GM19467 (cell line): ENCODE data around the gene OR5AR1.
"Not testable (repeated sequence)": the region's sequence is repeated elsewhere in the genome, so short reads cannot be mapped to it uniquely, and the experiment has no call there.

Experiments used
- ATAC-seq: cut with Tn5 transposase; IDR thresholded peaks from one replicate; pipeline ENCODE4 v1.9.1; 2021; ENCODE audit warnings: mild to moderate bottlenecking, moderate library complexity; ENCODE audit not compliant: unreplicated experiment

The OR5AR1 gene

DNA sequence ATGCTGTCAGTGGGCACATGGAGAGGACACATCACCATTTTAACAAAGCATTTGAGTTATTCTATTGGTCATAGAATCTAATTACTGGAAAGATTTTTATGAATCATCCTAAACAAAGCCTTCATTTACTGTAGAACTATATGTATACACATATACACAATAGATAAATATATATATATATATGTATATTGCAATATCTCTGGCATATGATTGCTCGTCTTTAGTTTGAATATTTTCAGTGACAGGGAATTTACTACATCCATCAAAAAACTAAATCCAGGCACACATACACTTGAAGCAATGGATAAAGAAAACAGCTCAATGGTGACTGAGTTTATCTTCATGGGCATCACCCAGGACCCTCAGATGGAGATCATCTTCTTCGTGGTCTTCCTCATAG, at the start of gene OR5AR1:
Gene OR5AR1 (plus strand): TSS at position 301 of the 400 bp plus-strand sequence. CDS start 0 bp downstream, at position 301.
- no peak for ATAC-seq

DNA sequence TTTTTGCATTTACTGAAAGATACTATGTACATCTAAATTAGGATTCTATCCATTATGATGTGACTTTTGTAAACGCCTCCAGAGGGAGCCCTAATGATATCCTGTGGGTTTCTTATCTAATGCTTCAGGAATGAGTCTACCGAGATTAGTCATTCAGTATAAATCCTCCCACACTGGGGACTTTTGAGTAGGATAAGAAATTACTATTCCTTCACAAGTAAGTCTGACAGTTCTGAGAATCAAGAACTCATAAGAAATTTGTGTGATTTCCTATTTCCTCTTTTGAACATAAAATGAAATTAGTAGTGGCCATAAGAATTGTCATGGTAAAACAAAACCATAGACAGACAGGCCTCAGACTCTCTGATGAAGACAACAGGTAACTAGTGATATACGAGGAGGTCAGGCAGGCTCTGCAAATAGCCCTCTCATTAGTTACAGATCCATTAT, 38.8 kb upstream of the OR5AR1 start:
- no peak for ATAC-seq

DNA sequence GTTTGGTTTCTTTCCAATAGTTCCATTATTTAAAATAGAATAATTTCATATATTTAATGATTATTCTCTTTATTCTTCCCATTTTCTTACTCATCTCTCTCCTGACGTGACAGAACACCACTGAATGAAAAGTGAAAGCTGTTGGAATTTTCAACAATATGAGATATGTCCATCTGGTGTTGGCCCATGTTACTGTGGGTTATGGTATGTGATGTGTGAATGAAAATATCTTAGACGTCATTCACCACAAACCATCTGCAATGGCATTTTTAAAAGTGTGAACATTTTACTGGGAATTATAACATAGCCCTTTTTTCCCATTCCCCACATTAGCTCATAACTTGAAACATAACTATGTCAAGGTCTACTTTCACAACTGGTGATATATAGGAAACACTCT, 37.5 kb upstream of the OR5AR1 start:
- ATAC-seq = no peak

GRCh38 chr11:56632329-56632728, 31.2 kb upstream of the OR5AR1 start:
- ATAC-seq = no peak

- no peak for ATAC-seq
Observed at GRCh38 chr11:56636861-56637260, 26.6 kb upstream of the OR5AR1 start.

DNA sequence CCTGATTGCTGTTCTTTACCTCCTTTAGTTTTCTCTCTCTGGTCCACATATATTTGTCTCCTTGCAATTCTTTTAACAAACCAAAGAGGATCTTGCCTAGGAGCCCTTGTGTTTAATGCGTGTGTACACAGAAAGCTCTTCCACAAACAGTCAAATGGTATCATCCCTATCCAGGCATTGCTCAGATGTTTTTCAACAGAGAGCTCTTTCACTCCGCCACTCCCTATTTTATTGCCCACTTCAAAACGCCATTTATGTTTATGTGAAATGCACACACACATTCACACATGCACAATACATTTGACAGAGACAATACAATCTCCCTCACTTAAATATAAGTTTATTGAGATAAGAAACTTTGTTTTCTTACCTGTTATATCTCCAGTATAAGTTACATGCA, 26.0 kb upstream of the OR5AR1 start:
- no peak for ATAC-seq

DNA sequence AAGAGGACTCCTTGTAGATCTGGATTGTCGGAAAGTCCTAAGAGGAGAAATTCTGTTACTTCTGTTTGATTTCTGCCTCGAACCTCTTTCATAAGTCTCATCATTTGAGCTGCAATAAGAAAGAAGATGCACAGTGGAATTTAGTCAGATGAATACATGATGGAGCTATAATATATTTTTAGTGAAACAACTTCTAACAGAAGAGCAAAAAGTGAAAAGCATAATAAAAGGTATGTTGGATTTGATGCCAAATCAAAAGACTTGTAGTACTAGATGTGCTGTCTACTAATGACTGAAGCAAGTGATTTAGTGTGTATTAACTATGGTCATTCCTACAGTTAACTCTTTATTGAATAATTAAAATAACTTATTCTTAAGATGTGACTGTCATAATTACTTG, 21.1 kb upstream of the OR5AR1 start, which contains the start of gene OR5AP2:
Gene OR5AP2 (minus strand): TSS at position 101 of the 400 bp plus-strand sequence. CDS start 0 bp downstream, at position 101.
- no peak for ATAC-seq

DNA sequence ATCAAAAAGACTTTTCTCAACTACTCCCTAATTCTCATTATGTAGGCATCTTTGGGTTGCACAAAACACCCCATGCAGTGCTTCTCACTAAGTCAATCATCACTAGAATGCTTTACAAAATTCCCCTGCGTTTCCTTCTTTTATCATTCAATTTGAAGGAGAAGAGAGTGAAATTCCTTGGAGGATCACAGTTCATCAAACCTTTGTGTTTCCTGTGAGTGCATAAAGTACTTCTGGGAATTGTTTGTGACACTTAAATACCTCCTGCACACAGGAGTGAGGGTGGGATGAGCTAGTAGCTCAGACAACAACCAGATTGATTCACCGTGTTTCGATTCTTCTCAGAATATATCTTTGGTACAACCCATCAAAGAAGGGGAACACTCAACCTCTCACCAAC, 3.7 kb upstream of the OR5AR1 start:
- ATAC-seq = no peak

DNA sequence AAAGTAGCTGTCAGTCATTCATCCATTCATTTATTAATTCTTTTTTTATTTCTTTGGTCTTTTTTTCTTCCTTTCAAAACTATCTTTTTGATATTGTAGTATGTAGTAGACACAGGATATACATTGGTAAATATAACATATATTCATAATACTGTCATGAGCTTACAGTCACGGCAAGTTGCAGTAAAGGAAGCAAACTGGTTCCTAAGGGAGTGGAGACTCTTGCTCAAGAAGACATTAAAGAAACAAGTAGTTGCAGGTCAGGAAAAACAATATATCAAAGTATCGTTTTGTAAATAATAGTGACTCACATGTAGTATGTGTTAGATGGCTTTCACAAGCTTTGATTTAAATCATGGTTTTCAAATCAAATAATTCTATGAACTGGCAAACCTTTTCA, 7.5 kb downstream of the OR5AR1 start:
- no peak for ATAC-seq

DNA sequence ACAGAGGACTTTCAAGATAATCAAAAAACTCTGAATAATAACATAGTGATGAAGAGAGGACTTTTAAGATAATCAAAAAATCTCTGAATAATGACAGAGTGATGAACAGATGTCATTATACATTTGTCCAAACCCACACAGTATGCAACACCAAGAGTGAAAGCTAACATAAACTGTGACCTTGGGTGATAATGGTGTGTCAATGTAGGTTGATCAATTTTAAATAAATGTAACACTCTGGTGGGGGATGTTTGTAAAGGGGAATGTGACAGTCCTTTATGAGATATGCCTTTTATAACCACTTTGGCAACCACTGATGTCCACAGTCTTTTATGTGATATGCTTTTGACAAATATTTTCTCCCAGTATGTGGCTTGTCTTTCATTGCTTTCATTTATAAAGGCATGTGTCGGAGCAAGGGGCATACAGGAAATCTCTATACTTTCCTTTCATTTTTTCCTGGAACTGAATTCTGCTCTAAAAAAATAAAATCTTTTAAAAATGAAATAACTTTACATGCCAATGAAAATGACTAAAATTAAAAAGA, 25.1 kb downstream of the OR5AR1 start:
- ATAC-seq = no peak

DNA sequence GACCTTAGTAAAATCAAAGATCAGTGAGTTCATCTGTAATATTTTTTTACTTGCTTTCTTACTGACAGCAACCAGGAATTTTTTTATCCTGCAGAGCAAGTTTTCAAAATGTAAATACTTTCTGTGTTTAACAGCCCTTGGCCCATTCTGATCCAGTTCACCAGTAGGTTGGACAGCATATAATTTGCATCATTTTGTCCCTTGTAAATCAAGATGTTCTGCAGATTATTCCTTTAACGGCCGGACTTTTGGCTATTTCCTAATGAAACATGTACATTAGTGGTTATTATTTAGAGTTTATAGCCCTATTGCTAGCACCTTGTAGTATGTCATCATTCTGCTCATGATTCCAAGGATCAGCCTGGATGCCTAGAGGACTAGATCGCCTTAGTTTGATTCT, 27.7 kb downstream of the OR5AR1 start:
- not testable (repeated sequence) for ATAC-seq

- ATAC-seq = no peak
Observed at GRCh38 chr11:56693428-56693827, 29.9 kb downstream of the OR5AR1 start.

GRCh38 chr11:56698795-56699194, 35.3 kb downstream of the OR5AR1 start, which contains the start of gene OR9G1:
TSS of gene OR9G1 (plus strand) at chr11:56699095. CDS start at chr11:56700388, 1,293 bp downstream.
- ATAC-seq = no peak

- ATAC-seq = no peak
Observed at GRCh38 chr11:56700242-56700913, 36.9 kb downstream of the OR5AR1 start.

GRCh38 chr11:56700914-56701485, 37.5 kb downstream of the OR5AR1 start:
- no peak for ATAC-seq

DNA sequence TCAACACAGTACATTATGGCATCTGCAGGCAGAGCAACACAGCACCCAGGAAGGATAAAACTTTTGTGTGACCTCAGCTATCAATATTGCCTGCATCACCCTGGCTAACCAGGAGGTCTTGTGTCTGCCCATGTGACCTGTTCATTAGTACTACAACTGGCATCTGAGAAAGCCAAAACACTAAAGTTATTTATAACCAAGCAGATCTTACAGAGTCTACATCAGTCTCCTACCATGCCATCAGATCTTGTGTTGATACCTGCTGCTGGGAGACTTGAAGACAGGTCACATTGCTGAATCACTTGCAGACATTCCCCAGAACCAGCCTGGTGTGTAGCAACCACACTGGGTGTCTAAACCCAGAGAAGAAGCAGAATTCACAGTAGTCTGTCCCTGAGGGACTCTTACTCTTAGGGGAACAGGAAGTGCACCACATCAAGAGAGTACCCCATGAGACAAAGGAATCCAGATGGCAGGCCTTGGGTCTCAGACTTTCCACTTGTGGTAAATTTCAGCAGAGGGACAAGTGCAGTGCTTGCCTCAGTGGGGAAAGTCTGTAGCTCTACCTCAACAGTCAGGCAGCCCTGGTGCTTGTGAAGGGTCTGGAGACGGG, 42.4 kb downstream of the OR5AR1 start:
- no peak for ATAC-seq

- ATAC-seq = no peak
Observed at GRCh38 chr11:56706486-56706885, 43.0 kb downstream of the OR5AR1 start.

DNA sequence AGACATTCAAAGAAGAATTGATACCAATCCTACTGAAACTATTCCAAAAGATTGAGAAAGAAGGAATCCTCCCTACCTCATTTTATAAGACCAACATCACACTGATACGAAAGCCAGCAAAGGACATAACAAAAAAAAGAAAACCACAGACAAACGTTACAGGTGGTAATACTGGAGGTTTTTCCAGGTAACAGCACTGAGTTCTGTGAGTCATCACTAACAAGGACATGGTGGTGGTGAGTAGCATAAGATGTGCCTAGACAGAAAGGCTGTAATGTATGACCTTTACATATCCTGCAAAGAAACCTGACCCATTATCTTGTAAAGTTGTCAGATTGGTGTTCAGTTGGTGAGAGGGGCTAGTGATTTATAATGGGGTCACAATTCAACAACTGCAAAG, 50.7 kb downstream of the OR5AR1 start:
- ATAC-seq = no peak
